A673 (cell line): ENCODE measurements around the gene KATNAL1.

Experiments used
- CTCF ChIP-seq: fragments of 300-800, 200-600 bp; sonication (generic); conservative IDR thresholded peaks from 2 replicates; pipeline ENCODE4 v1.5.1; 2017; ENCODE audit warnings: low read depth, mild to moderate bottlenecking, antibody characterized with exemption, low read length, moderate library complexity, mixed read lengths
- EZH2 ChIP-seq: fragments of 200-600 bp; sonication (generic); IDR thresholded peaks from 2 replicates; pipeline ENCODE4 v1.6.1; 2017; ENCODE audit warnings: borderline replicate concordance, low read depth, mild to moderate bottlenecking, mixed read lengths, antibody characterized with exemption, low read length; ENCODE audit not compliant: poor library complexity, severe bottlenecking

- no peak for TF ChIP-seq CTCF
- no peak for TF ChIP-seq EZH2
These were observed 25.2 kb upstream of the KATNAL1 start for GRCh38 chr13:30332456-30333143.
